ENCODE results near the gene OTUB1.

The OTUB1 gene

GRCh38 chr11:63985812-63986155, 454 bp upstream of the OTUB1 start:
- H3K27ac ChIP-seq, result peak overlapping the region; percentile 89
- TF ChIP-seq ZFX (IDR thresholded peaks at IDR 0.05), result no peak
- no peak for TF ChIP-seq CTCF (conservative IDR thresholded peaks at IDR 0.05)

GRCh38 chr11:63986932-63987513, 785 bp downstream of the OTUB1 start:
- no peak for TF ChIP-seq CTCF (conservative IDR thresholded peaks at IDR 0.05)
- 0 out of 2 replicates have a peak, but pooled peaks have one; percentile 28 for TF ChIP-seq ZFX (IDR thresholded peaks at IDR 0.05)
- peak overlapping the region; percentile 89 for H3K27ac ChIP-seq

GRCh38 chr11:63991558-63991957, 5.3 kb downstream of the OTUB1 start:
- no peak overlapping the region for H3K27ac ChIP-seq
- TF ChIP-seq CTCF (conservative IDR thresholded peaks at IDR 0.05), result no peak
- TF ChIP-seq ZFX (IDR thresholded peaks at IDR 0.05), result no peak

- TF ChIP-seq ZFX (IDR thresholded peaks at IDR 0.05) (no peak), CTCF (conservative IDR thresholded peaks at IDR 0.05) (no peak)
- no peak overlapping the region for H3K27ac ChIP-seq
Observed at GRCh38 chr11:63993100-63993499, 6.9 kb downstream of the OTUB1 start.

- no peak overlapping the region for H3K27ac ChIP-seq
- no peak for TF ChIP-seq ZFX (IDR thresholded peaks at IDR 0.05)
Observed at GRCh38 chr11:63993993-63994392, 7.8 kb downstream of the OTUB1 start.

GRCh38 chr11:63996512-63996911, 10.3 kb downstream of the OTUB1 start:
- TF ChIP-seq ZFX (IDR thresholded peaks at IDR 0.05), result no peak
- TF ChIP-seq CTCF (conservative IDR thresholded peaks at IDR 0.05), result no peak
- H3K27ac ChIP-seq, result no peak overlapping the region

GRCh38 chr11:63997104-63997700, 11.0 kb downstream of the OTUB1 start:
- H3K27ac ChIP-seq, result no peak overlapping the region
- no peak for TF ChIP-seq CTCF (conservative IDR thresholded peaks at IDR 0.05)
- no peak for TF ChIP-seq ZFX (IDR thresholded peaks at IDR 0.05)

- no peak overlapping the region for H3K27ac ChIP-seq
Observed at GRCh38 chr11:63997801-63998337, 11.6 kb downstream of the OTUB1 start.

More at GRCh38 chr11:63997801-63998337, 11.6 kb downstream of the OTUB1 start:
- TF ChIP-seq CTCF (conservative IDR thresholded peaks at IDR 0.05) (no peak), ZFX (IDR thresholded peaks at IDR 0.05) (no peak)

All from C4-2B (cell line).